Osteoblast (primary cell): ENCODE results near the gene ZNF564. TPM values are rescaled to one million over a fixed set of nuclear protein-coding genes. Genes with fewer than 3 reads are reported as not detected.
A peak's percentile ranks its signal among the peaks of the same experiment; 100 is the strongest.

Experiments used
- DNase-seq: peaks from one replicate; pipeline ENCODE4 v3.0.0; 2011; ENCODE audit warnings: low spot score, mixed read lengths; ENCODE audit not compliant: insufficient read length; ENCODE audit errors: missing footprints
- H2AFZ ChIP-seq: 2 replicates; pipeline ENCODE4 v1.6.0; 2011; ENCODE audit warnings: mild to moderate bottlenecking, low read length
- H3K27ac ChIP-seq: 2 replicates; pipeline ENCODE4 v1.5.1; 2011; ENCODE audit warnings: mild to moderate bottlenecking, low read depth, low read length, moderate library complexity
- H3K27me3 ChIP-seq: 2 replicates; pipeline ENCODE4 v1.6.0; 2012; ENCODE audit warnings: mild to moderate bottlenecking, control low read depth, inconsistent platforms, low read length, moderate library complexity; ENCODE audit not compliant: insufficient read depth
- H3K36me3 ChIP-seq: 2 replicates; pipeline ENCODE4 v1.5.1; 2011; ENCODE audit warnings: mild to moderate bottlenecking, low read length, control low read depth, moderate library complexity; ENCODE audit not compliant: insufficient read depth
- H3K4me1 ChIP-seq: 2 replicates; pipeline ENCODE4 v1.5.1; 2011; ENCODE audit warnings: mild to moderate bottlenecking, low read length, control low read depth, moderate library complexity; ENCODE audit not compliant: insufficient read depth
- H3K4me2 ChIP-seq: 2 replicates; pipeline ENCODE4 v1.6.0; 2011; ENCODE audit warnings: mild to moderate bottlenecking, low read length; ENCODE audit not compliant: insufficient read depth
- H3K4me3 ChIP-seq: fragments of 200-600 bp; sonication (generic); 3 replicates; pipeline ENCODE4 v1.5.1; 2012; ENCODE audit warnings: mild to moderate bottlenecking, low read length, inconsistent platforms; ENCODE audit not compliant: insufficient read depth
- H3K79me2 ChIP-seq: 2 replicates; pipeline ENCODE4 v1.6.0; 2012; ENCODE audit warnings: mild to moderate bottlenecking, low read length, control low read depth, inconsistent platforms; ENCODE audit not compliant: insufficient read depth
- H3K9me3 ChIP-seq: 2 replicates; pipeline ENCODE4 v1.5.1; 2011; ENCODE audit warnings: low read depth, low read length, control low read depth
- H4K20me1 ChIP-seq: 2 replicates; pipeline ENCODE4 v1.6.0; 2012; ENCODE audit warnings: mild to moderate bottlenecking, low read length, control low read depth; ENCODE audit not compliant: insufficient read depth
- total RNA-seq: library from RNA; depleted of rRNA; stranded (reverse); fragments of >200 nt; gene quantifications from 2 replicates; pipeline ENCODE4 v1.2.3, GENCODE V29; 2012
- TF ChIP-seq, protein P1 (sequence below): IDR thresholded peaks from 2 replicates; pipeline ENCODE4 v1.5.1; 2011; ENCODE audit warnings: mild to moderate bottlenecking, low read depth, low read length, moderate library complexity; ENCODE audit errors: extremely low read depth

ZNF564 gene
- total RNA-seq, 1 donor = 9.0 TPM

DNA sequence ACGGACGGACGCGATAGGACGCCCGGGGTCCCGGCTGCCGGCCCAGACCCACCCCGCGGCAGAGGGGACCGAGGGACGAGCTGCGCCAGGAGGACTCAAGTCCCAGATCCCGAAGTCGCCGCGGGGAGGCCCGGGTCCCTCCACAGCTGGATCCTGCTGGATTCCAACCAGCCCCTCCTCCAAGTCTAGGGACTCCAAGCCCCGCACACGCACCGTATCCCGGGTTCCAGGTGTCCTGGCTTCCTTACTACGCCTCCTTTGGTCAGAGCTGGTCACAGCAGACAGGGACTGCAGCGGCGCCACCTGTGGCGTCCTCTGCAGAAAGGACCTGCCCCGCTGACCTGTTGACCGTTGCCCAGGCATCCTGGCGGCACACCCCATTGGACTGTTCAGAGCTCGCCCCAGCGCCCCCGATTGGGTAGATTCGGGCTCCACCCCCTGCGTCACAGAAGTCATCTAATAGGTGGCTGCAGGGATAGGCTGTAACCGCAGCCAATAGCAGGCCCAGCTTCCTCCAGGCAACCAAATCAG is 37.7 kb downstream of the ZNF564 start:
- Histone ChIP-seq H2AFZ (no peak overlapping the region), H3K79me2 (no peaks in the 10 kb centered on the region), H3K4me1 (no peaks in the 10 kb centered on the region), H4K20me1 (no peaks in the 10 kb centered on the region), H3K27me3 (no peaks in the 10 kb centered on the region), H3K4me3 (no peak overlapping the region), H3K9me3 (peaks cover 7% of the 10 kb centered on the region), H3K27ac (no peak overlapping the region), H3K4me2 (no peak overlapping the region), H3K36me3 (no peaks in the 10 kb centered on the region)
- DNase-seq = no peak
- TF ChIP-seq, protein P1, sequence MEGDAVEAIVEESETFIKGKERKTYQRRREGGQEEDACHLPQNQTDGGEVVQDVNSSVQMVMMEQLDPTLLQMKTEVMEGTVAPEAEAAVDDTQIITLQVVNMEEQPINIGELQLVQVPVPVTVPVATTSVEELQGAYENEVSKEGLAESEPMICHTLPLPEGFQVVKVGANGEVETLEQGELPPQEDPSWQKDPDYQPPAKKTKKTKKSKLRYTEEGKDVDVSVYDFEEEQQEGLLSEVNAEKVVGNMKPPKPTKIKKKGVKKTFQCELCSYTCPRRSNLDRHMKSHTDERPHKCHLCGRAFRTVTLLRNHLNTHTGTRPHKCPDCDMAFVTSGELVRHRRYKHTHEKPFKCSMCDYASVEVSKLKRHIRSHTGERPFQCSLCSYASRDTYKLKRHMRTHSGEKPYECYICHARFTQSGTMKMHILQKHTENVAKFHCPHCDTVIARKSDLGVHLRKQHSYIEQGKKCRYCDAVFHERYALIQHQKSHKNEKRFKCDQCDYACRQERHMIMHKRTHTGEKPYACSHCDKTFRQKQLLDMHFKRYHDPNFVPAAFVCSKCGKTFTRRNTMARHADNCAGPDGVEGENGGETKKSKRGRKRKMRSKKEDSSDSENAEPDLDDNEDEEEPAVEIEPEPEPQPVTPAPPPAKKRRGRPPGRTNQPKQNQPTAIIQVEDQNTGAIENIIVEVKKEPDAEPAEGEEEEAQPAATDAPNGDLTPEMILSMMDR = no peak

DNA sequence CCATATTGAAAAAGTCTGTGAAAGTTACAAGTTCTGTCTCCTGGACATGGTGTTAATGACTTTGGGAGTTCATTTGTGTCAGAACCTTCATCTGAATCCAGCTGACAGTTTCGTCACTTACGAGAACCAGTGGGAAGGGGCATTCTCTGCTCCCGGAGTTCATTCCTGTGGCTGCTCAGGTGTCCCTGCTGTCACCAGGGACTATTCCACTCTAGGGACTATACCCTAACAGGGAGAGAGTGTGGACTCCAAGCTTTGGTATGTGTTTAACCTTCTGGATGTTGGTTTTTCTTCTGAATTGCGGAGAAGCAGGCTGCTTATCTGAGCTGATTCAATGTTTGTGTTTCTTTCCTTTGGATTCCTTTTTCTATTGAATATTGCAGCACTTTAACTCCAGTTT is 54.2 kb downstream of the ZNF564 start:
- no peak overlapping the region for H3K4me3 ChIP-seq
- H3K27ac ChIP-seq = no peak overlapping the region
- H3K9me3 ChIP-seq = no peaks in the 10 kb centered on the region
- DNase-seq = no peak
- TF ChIP-seq, protein P1 = no peak
- peaks cover 11% of the 10 kb centered on the region for H3K4me1 ChIP-seq
- no peaks in the 10 kb centered on the region for H3K79me2 ChIP-seq
- no peaks in the 10 kb centered on the region for H4K20me1 ChIP-seq
- no peaks in the 10 kb centered on the region for H3K27me3 ChIP-seq
- no peak overlapping the region for H2AFZ ChIP-seq
- no peak overlapping the region for H3K4me2 ChIP-seq
- no peaks in the 10 kb centered on the region for H3K36me3 ChIP-seq

DNA sequence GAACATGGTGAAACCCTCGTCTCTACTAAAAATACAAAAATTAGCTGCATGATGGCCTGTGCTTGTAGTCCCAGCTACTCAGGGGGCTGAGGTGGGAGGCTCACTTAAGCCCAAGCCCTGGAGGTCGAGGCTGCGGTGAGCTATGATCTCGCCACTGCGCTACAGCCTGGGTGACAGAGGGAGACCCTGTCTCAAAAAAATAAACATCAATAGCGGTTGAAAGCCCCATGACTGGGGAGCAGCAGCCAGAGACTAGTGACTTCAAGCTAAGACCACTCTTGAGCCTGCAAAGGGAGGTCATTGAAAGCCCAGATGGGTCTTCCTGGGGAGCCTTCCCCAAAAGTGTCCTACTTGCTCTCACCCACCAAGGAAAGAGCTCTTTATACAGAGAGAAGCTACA is 54.8 kb downstream of the ZNF564 start:
- TF ChIP-seq, protein P1 = no peak
- no peaks in the 10 kb centered on the region for H3K36me3 ChIP-seq
- no peaks in the 10 kb centered on the region for H3K79me2 ChIP-seq
- no peak overlapping the region for H2AFZ ChIP-seq
- H3K4me3 ChIP-seq = no peak overlapping the region
- no peak overlapping the region for H3K27ac ChIP-seq
- H3K9me3 ChIP-seq = no peaks in the 10 kb centered on the region
- H3K4me2 ChIP-seq = no peak overlapping the region
- H3K4me1 ChIP-seq = peaks cover 11% of the 10 kb centered on the region
- DNase-seq = no peak
- H4K20me1 ChIP-seq = no peaks in the 10 kb centered on the region
- no peaks in the 10 kb centered on the region for H3K27me3 ChIP-seq

DNA sequence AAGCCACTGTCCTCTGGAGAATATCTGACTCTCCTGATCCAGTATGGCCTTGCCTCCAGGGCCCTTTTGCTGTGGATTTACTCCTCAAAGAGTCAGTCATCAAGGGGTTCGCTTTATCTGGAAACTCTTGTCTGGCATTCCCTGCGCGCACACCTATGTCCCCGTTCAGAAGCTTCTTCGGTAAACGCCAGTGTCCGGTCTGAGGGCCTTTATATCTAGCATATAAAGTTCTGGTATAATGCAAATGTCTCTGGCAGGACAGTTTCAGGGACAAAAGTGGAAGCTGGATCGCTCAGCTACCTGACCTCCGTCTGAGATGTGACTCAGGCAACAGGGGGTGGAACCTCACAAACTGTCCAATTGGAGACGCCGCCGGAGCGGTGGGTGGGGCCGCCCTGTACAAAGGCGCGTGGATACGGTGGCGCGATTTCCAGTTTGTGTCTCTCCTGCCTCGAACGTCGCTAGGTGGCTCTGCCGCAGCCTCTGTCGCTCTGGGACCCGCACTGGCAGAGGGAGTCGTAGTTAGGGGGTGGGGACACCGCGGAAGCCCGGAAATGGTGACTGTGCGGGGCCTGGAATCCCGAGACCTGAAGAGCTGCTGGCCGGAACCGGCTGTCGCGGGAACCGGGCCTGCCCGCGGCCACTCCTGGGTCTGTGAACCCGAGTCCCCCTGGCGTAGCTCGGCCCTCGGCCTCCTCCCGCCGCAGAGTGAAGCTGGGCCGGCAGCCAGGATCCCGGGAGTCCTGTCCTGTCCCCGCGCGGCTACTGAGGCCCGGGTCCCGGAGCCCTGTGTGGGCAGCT is 56.1 kb downstream of the ZNF564 start:
- Histone ChIP-seq H3K27me3 (no peaks in the 10 kb centered on the region), H2AFZ (peak overlapping the region; percentile 97), H3K4me3 (peak overlapping the region; percentile 78), H3K4me1 (peaks cover 11% of the 10 kb centered on the region), H4K20me1 (no peaks in the 10 kb centered on the region), H3K36me3 (no peaks in the 10 kb centered on the region), H3K9me3 (no peaks in the 10 kb centered on the region), H3K27ac (no peak overlapping the region), H3K79me2 (no peaks in the 10 kb centered on the region), H3K4me2 (peak overlapping the region; percentile 99)
- TF ChIP-seq, protein P1 = no peak
- peak; percentile 97 for DNase-seq
